ENCODE results near the gene ASB7. TPM values are rescaled to one million over a fixed set of nuclear protein-coding genes. Genes with fewer than 3 reads are reported as not detected.

Gene ASB7, protein sequence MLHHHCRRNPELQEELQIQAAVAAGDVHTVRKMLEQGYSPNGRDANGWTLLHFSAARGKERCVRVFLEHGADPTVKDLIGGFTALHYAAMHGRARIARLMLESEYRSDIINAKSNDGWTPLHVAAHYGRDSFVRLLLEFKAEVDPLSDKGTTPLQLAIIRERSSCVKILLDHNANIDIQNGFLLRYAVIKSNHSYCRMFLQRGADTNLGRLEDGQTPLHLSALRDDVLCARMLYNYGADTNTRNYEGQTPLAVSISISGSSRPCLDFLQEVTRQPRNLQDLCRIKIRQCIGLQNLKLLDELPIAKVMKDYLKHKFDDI
- total RNA-seq = 15.4 and 19.5 TPM in 2 replicates

DNA sequence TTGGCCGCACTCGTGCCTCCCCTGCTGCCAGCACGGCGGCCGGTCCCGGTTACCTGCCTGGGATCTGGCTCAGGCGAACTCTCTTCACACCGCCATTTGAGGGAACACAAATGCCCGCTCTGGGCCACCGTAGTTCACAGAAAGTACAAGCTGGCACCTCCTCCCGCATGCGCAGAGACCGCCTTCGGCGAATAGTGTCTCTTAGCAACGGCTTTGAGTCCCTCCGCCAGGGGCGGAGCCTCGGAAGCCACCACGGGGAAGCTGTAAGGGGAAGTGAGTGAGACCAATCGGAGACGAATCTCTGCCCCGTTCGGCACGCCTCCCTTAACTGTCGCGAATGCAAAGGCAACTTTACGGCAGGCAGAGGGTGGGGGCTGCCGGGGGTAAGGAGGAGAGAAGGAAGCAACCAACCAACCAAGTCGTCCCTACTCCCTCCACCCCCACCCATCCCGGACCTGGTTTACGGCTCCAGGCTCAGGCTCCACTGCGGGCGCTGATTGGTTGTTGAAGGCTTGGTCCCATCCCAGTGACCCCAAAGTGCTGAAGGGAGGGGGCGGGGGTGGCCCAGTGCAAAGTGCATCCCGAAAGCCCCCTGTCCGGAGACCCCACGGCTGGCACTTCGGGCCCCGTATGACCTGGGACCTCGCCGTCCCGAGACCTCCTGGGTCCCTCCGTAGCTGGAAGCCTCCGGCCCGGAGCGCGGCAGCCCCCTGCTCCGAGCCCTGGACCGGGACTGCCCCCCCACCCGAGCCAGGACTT lies at the start of gene ASB7, which contains the start of gene LINS1:
ASB7 (plus strand) TSS at position 526 of the 759 bp plus-strand sequence. CDS start 9,628 bp downstream, outside the sequence.
LINS1 (minus strand) TSS at position 121 of the 759 bp plus-strand sequence. CDS start 21,342 bp downstream, outside the sequence.

Other genes with a start within 250 kb of the ASB7 start
- not detected in 2 replicates for gene CERS3, start 73.6 kb upstream of the ASB7 start, total RNA-seq
- gene LINS1, start 405 bp upstream of the ASB7 start, total RNA-seq = 11.9 and 13.4 TPM in 2 replicates

Data from smooth muscle cell of the umbilical artery (primary cell).